Amniotic stem cell (primary cell): ENCODE data around the gene DNAAF5.
"Not testable (repeated sequence)": the region's sequence is repeated elsewhere in the genome, so short reads cannot be mapped to it uniquely, and the experiment has no call there.

ENCODE experiments used
- DNase-seq: peaks from one replicate; lab custom pipeline; 2025; lab: John Stamatoyannopoulos, UW

Gene DNAAF5

GRCh38 chr7:730501-731439 lies 4.3 kb downstream of the DNAAF5 start:
- no peak for DNase-seq

GRCh38 chr7:731440-732085 lies 5.1 kb downstream of the DNAAF5 start:
- DNase-seq = no peak

GRCh38 chr7:732094-732541 lies 5.6 kb downstream of the DNAAF5 start:
- DNase-seq = no peak

- DNase-seq = no peak
These were observed 6.1 kb downstream of the DNAAF5 start for GRCh38 chr7:732556-732955.

GRCh38 chr7:734214-734613 lies 7.7 kb downstream of the DNAAF5 start:
- no peak for DNase-seq

- DNase-seq = no peak
These were observed 8.3 kb downstream of the DNAAF5 start for GRCh38 chr7:734808-735207.

- DNase-seq = no peak
These were observed 11.7 kb downstream of the DNAAF5 start for GRCh38 chr7:738241-738640.

GRCh38 chr7:738723-739454 lies 12.4 kb downstream of the DNAAF5 start:
- DNase-seq = no peak

- no peak for DNase-seq
These were observed 13.0 kb downstream of the DNAAF5 start for GRCh38 chr7:739455-739982.

GRCh38 chr7:739983-740942 lies 13.8 kb downstream of the DNAAF5 start:
- DNase-seq = no peak

GRCh38 chr7:741191-741671 lies 14.7 kb downstream of the DNAAF5 start:
- DNase-seq = no peak

- no peak for DNase-seq
These were observed 15.4 kb downstream of the DNAAF5 start for GRCh38 chr7:741850-742249.

- DNase-seq = no peak
These were observed 16.3 kb downstream of the DNAAF5 start for GRCh38 chr7:742791-743190.

GRCh38 chr7:743341-744127 lies 17.0 kb downstream of the DNAAF5 start:
- DNase-seq = not testable (repeated sequence)

- not testable (repeated sequence) for DNase-seq
These were observed 17.6 kb downstream of the DNAAF5 start for GRCh38 chr7:744128-744520.

- no peak for DNase-seq
These were observed 18.4 kb downstream of the DNAAF5 start for GRCh38 chr7:744854-745430.

- no peak for DNase-seq
These were observed 19.1 kb downstream of the DNAAF5 start for GRCh38 chr7:745431-746154.

- no peak for DNase-seq
These were observed 19.9 kb downstream of the DNAAF5 start for GRCh38 chr7:746155-747061.
